TTC549 (cell line): ENCODE data around the gene ATE1.

Experiments
- FAIRE-seq: peaks from 2 replicates; lab custom pipeline; 2012; peaks lifted over from hg19 to GRCh38; lab: Jason Lieb, UNC

The ATE1 gene

GRCh38 chr10:121865554-121865953 lies 62.3 kb downstream of the ATE1 start:
- FAIRE-seq, result no peak

DNA sequence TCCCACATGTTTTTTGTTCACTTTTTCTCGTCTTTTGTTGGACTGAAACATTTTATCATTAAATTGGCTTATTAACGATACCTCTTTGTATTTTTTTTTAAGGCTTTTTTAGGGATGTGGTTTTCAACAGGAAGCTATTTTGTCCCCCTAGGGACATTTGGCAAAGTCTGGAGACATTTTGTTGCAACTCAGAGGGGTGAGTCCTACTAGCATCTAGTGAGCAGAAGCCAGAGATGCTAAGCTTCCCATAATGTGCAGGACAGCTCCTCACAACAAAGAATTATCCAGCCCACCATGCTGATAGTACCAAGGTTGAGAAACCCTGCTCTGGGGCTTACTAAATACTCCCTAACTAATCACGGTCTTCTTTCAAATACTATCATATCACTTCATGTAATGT lies 63.2 kb downstream of the ATE1 start:
- FAIRE-seq, result no peak

DNA sequence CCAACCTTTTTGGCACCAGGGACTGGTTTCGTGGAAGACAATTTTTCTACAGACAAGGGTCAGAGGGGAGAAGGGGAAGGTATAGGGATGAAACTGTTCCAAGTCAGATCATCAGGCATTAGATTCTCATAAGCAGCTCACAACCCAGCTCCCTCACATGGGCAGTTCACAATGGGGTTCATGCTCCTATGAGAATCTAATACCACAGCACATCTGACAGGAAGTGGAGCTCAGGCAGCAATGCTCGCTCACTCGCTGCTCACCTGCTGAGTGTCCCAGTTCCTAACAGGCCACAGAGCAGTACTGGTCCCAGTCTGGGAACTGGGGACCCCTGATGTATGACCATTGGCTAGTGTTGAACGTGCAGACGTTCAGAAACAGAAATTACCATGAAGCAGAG lies 63.7 kb downstream of the ATE1 start:
- no peak for FAIRE-seq

- FAIRE-seq, result no peak
Observed at GRCh38 chr10:121862649-121863048, 65.2 kb downstream of the ATE1 start.

DNA sequence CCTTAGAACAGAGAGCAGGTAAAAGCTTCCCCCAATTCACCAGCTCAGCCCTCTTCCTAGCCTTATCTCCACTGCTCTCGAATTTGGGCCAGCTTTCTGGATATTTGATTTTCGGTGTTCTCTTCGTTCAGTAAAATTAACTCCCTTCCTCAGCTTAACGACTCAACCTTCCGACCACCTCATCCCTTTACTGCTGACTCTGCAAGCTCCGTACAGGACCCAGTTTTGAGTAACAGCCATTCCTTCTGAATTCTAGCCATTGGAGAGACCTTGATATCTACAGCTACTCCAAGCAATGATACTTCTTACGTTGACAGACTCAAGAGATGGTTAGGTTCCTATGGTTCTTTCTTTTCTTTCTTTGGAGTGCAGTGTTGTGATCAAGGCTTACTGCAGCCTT lies 65.8 kb downstream of the ATE1 start:
- FAIRE-seq, result no peak

GRCh38 chr10:121860810-121861209 lies 67.0 kb downstream of the ATE1 start:
- no peak for FAIRE-seq

DNA sequence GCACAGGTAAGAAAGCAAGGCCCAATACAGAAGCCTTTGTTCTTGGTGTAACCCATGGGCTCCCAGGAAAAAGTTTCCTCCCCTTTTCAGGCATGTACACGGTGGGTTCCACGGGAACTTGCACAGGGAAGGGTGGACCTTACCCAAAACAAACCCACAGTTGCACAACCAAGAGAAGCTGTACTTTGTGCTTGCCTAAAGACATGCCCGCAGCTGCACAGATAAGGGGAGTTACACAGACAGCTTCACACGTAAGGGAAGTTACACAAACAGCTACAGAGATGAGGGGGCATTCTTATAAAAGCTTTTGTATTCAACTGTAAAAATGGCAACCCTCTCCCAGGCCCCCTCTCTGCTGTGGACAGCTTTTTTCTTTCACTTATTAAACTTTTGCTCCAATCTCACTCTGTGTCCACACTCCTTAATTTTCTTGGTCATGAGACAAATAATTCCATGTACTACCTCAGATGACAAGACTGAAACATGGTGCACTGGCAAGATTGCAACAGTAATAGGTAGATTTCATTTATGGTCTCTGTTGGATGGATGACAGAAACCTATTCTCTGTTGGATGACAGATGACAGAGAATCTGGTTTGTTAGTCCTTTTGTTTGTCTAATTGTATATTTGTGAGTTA lies 72.9 kb downstream of the ATE1 start:
- no peak for FAIRE-seq

DNA sequence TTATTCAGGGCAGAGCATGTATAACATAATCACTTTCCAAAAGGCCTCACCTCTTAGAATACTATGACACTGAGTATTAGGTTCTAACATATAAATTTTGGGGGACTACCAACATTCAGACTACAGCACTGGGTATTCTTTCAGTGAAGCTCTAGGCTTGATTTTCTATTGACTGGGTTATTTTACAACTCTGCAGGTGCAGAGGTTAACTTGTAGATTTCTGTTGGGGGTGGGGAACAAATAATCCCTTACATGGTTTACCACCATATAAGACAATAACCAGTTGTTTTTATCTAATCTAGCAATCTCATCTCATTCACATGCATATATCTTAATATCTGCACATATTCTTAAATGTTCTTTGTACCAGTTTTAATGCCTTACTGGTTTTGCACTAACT lies 73.9 kb downstream of the ATE1 start:
- FAIRE-seq, result no peak

- no peak for FAIRE-seq
Observed at GRCh38 chr10:121851786-121852185, 76.0 kb downstream of the ATE1 start.

- no peak for FAIRE-seq
Observed at GRCh38 chr10:121848082-121848481, 79.7 kb downstream of the ATE1 start.

DNA sequence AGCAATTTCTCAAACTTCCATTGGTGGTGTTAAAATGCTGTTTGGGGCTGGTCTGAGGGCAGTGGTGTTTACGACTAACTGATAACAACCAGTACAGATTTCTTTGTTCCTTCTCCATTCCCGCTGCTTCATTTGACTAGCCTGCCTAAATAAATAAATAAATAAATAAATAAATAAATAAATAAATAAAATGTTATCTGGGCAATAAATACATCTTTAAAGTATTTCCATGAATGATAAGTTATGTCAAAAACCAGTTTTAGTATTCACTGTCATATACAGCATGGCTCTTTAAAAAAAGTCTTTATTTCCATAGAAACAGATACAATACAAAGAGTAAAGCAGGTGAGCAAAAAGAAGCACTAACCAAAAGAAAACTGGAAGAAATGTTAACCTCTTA lies 81.3 kb downstream of the ATE1 start:
- FAIRE-seq, result no peak

DNA sequence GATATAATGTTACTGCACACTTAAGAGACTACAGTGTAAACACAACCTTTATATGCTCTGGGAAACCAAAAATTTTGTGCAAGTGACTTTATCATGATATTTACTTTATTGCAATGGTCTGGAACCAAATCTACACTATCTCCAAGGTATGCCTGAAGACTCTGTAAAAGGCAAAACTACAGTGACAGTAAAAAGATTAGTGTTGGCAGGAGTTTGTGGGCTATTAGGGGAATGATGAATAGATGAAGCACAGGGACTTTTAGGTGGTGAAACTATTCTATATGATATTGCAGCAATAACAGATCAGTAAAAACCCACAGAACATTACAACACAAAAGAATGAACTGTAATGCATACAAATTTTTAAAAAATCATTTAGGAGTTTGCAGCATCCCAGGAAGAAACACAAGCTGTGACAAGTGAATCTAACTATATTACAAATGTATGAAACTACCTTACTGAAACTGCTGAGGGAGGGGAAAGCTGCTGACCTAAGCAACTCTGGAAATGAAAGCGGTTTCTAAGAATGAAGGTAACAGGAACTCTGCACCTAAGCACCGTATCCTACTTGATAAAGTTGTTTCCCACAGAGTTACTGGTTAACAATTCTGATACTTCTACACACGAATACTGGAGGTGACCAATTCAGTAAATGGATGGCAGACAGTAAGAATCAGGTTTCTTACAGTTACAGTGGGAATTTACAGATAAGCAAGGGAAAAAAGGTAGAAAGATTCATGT lies 82.6 kb downstream of the ATE1 start:
- FAIRE-seq, result no peak

- FAIRE-seq, result no peak
Observed at GRCh38 chr10:121844537-121844936, 83.3 kb downstream of the ATE1 start.

GRCh38 chr10:121843379-121843778 lies 84.5 kb downstream of the ATE1 start:
- no peak for FAIRE-seq

GRCh38 chr10:121841862-121842261 lies 86.0 kb downstream of the ATE1 start:
- no peak for FAIRE-seq

DNA sequence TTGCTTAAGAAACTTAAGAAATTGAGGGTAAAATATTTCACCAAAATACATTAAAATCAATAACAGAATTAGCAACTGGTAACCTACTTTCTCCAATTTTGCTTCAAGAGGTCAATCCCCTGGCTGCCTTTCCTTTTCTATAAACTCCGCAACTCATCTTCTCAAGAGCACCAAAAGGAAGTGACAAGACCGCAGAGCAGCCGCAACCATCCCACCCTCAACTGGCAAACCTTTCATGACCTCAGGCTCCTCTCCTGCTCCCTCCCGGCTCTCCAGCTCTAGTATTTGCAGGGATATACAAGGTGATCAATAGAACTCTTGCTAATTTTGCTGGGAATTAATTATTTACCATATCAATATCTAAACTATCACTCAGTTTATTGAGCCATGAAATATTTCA lies 88.9 kb downstream of the ATE1 start:
- no peak for FAIRE-seq

- no peak for FAIRE-seq
Observed at GRCh38 chr10:121838149-121838548, 89.7 kb downstream of the ATE1 start.

DNA sequence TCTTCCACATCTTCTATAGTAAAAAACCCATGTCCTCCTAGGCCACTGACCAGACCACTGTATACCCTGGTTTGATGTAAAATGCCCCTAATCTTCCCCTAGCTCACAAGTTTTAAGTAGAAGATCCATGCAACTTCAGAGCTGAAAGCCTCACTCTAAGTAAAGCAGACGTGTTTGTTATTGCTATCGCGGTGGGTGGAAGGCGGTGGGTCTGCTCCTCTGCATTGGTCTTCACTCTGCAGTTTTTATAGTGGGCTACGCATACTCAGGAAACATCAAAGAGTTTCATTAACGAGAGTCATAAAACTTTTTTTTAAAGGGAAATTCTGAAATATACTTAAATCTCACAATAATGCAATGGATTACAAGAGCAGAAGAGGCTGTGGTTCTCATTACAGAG lies 91.7 kb downstream of the ATE1 start:
- FAIRE-seq, result no peak

GRCh38 chr10:121835376-121835775 lies 92.5 kb downstream of the ATE1 start:
- FAIRE-seq, result no peak

- FAIRE-seq, result no peak
Observed at GRCh38 chr10:121834757-121835156, 93.1 kb downstream of the ATE1 start.

DNA sequence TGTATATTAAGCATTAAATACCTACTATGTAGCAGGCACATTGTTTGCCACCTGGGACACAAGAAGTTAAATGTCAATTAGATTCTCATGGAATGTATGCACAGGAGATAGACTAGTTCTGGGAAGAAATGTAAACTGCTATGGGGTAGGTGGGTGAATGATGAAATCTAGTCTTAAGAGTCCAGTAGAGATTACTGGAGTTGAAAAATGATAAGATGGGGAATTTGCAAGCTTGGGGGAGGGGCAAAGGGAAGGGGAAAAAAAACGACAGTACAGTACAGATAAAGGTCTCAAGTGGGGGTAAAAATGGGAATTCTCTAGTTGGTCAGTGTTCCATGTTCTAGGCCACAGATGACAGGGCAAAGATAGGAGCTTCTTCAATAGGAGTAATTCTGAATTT lies 94.4 kb downstream of the ATE1 start:
- no peak for FAIRE-seq

DNA sequence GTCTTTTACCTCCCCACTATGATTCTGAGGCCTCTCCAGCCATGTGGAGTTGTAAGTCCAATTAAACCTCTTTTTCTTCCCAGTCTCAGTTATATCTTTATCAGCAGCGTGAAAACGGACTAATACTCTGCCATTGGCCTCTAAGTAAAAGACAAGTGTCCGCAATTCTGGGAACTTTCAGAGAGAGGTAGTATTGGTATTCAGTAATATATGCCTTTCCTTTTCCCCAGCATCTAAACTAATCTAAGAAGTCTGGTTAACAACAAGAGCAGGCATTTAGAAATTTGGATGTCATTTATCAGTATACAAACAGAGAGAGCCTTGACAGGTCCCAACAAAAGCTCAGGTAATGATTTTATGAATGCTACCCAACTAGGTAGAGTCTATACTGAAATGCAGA lies 95.2 kb downstream of the ATE1 start:
- FAIRE-seq, result no peak

- FAIRE-seq, result no peak
Observed at GRCh38 chr10:121831777-121832176, 96.1 kb downstream of the ATE1 start.

- no peak for FAIRE-seq
Observed at GRCh38 chr10:121831237-121831636, 96.6 kb downstream of the ATE1 start.
